SK-N-SH treated with all-trans-retinoic acid at 6 μM for 48 hours (cell line): ENCODE measurements around the gene CLCN7.

Experiments
- ATAC-seq: fragments of 200-7000 bp; cut with Tn5 transposase; 3 replicates; pipeline ENCODE4 v1.9.1; 2020; ENCODE audit warnings: mild to moderate bottlenecking, moderate library complexity
- BACH2 ChIP-seq: fragments of 250-450 bp; sonication (Bioruptor Pico); IDR thresholded peaks from 2 replicates; pipeline ENCODE4 v1.9.0; 2021; ENCODE audit warnings: mild to moderate bottlenecking, borderline replicate concordance
- CSDC2 ChIP-seq: fragments of 250-450 bp; sonication (Bioruptor Pico); IDR thresholded peaks from 2 replicates; pipeline ENCODE4 v1.5.0; 2020; ENCODE audit warnings: mild to moderate bottlenecking, moderate library complexity
- CSRNP3 ChIP-seq: fragments of 250-450 bp; sonication (Bioruptor Pico); IDR thresholded peaks from 2 replicates; pipeline ENCODE4 v1.5.1; 2021; ENCODE audit warnings: mild to moderate bottlenecking, moderate library complexity
- ESRRG ChIP-seq: fragments of 250-450 bp; sonication (Bioruptor Pico); IDR thresholded peaks from 2 replicates; pipeline ENCODE4 v1.6.1; 2021; ENCODE audit warnings: mild to moderate bottlenecking
- GLIS3 ChIP-seq: fragments of 250-450 bp; sonication (Bioruptor Pico); IDR thresholded peaks from 2 replicates; pipeline ENCODE4 v1.5.0; 2020; ENCODE audit warnings: mild to moderate bottlenecking, moderate library complexity
- OSR1 ChIP-seq: fragments of 250-450 bp; sonication (Bioruptor Pico); IDR thresholded peaks from 2 replicates; pipeline ENCODE4 v1.8.0; 2022; ENCODE audit warnings: moderate library complexity, mild to moderate bottlenecking, inconsistent platforms
- TOX ChIP-seq: fragments of 250-450 bp; sonication (Bioruptor Pico); IDR thresholded peaks from 2 replicates; pipeline ENCODE4 v1.8.0; 2021; ENCODE audit warnings: mild to moderate bottlenecking, moderate library complexity, borderline replicate concordance
- TSHZ2 ChIP-seq: fragments of 250-450 bp; sonication (Bioruptor Pico); IDR thresholded peaks from 2 replicates; pipeline ENCODE4 v1.5.0; 2020; ENCODE audit warnings: mild to moderate bottlenecking, moderate library complexity
- ZC3H10 ChIP-seq: fragments of 250-450 bp; sonication (Bioruptor Pico); IDR thresholded peaks from 2 replicates; pipeline ENCODE4 v1.5.1; 2021; ENCODE audit warnings: mild to moderate bottlenecking, moderate library complexity
- ZFP3 ChIP-seq: fragments of 250-450 bp; sonication (Bioruptor Pico); IDR thresholded peaks from 2 replicates; pipeline ENCODE4 v1.5.0; 2020; ENCODE audit warnings: mild to moderate bottlenecking, moderate library complexity
- ZFP30 ChIP-seq: fragments of 450-650 bp; formaldehyde crosslinking; IDR thresholded peaks from 2 replicates; pipeline ENCODE4 v1.5.0; 2022; ENCODE audit warnings: mild to moderate bottlenecking, moderate library complexity
- ZNF565 ChIP-seq: fragments of 450-650 bp; formaldehyde crosslinking; conservative IDR thresholded peaks from 2 replicates; pipeline ENCODE4 v1.5.0; 2020; ENCODE audit warnings: low read depth, mild to moderate bottlenecking, moderate library complexity
- ZNF8 ChIP-seq: fragments of 450-650 bp; formaldehyde crosslinking; IDR thresholded peaks from 2 replicates; pipeline ENCODE4 v1.5.0; 2020; ENCODE audit warnings: mild to moderate bottlenecking, moderate library complexity
- TF ChIP-seq, protein P1 (sequence below): fragments of 250-450 bp; sonication (Bioruptor Pico); IDR thresholded peaks from 2 replicates; pipeline ENCODE4 v1.8.0; 2020; ENCODE audit warnings: mild to moderate bottlenecking, moderate library complexity, borderline replicate concordance
- TF ChIP-seq, protein P2 (sequence below): fragments of 250-450 bp; sonication (Bioruptor Pico); IDR thresholded peaks from 2 replicates; pipeline ENCODE4 v1.8.0; 2021; ENCODE audit warnings: low read depth, mild to moderate bottlenecking, moderate library complexity, borderline replicate concordance

CLCN7 gene

DNA sequence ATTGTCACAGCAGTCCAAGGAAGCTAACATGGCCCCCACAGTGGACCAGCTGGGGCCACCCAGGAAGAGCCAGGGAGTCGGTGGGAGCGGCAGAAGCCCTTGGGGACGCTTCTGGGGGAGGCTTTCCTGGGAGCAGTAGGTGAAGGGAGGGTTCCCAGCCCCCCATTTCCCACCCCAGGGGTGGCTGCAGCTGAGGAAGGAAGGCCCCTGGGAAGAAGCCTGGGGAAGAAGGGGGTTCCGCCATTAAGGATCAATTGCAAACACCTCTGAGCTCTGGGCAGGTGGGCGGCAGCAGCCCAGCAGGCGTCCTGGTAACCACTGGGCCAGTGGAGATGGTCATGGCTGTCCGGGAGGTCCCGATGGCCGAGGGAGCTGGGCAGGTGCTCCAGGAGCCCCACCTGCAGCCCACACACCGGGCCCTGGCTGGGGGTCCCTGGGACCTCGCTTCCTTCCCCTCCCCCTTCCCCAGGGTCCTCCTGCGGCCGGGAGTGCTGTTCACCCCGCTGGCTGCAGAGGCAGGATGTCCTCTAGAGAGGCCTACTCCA, 44.5 kb downstream of the CLCN7 start (continued):
- TF ChIP-seq CSRNP3 (CRISPR knock-in tag) (no peak), ZNF565 (CRISPR knock-in tag) (no peak), BACH2 (no peak)
- TF ChIP-seq, protein P1, sequence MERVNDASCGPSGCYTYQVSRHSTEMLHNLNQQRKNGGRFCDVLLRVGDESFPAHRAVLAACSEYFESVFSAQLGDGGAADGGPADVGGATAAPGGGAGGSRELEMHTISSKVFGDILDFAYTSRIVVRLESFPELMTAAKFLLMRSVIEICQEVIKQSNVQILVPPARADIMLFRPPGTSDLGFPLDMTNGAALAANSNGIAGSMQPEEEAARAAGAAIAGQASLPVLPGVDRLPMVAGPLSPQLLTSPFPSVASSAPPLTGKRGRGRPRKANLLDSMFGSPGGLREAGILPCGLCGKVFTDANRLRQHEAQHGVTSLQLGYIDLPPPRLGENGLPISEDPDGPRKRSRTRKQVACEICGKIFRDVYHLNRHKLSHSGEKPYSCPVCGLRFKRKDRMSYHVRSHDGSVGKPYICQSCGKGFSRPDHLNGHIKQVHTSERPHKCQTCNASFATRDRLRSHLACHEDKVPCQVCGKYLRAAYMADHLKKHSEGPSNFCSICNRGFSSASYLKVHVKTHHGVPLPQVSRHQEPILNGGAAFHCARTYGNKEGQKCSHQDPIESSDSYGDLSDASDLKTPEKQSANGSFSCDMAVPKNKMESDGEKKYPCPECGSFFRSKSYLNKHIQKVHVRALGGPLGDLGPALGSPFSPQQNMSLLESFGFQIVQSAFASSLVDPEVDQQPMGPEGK (CRISPR knock-in tag): no peak
- TF ChIP-seq, protein P2, sequence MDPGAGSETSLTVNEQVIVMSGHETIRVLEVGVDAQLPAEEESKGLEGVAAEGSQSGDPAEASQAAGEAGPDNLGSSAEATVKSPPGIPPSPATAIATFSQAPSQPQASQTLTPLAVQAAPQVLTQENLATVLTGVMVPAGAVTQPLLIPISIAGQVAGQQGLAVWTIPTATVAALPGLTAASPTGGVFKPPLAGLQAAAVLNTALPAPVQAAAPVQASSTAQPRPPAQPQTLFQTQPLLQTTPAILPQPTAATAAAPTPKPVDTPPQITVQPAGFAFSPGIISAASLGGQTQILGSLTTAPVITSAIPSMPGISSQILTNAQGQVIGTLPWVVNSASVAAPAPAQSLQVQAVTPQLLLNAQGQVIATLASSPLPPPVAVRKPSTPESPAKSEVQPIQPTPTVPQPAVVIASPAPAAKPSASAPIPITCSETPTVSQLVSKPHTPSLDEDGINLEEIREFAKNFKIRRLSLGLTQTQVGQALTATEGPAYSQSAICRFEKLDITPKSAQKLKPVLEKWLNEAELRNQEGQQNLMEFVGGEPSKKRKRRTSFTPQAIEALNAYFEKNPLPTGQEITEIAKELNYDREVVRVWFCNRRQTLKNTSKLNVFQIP (CRISPR knock-in tag): no peak

GRCh38 chr16:1429631-1430030, 45.2 kb downstream of the CLCN7 start:
- TF ChIP-seq ESRRG (CRISPR knock-in tag): no peak
- ATAC-seq: no peak

- no peak for ATAC-seq
- TF ChIP-seq OSR1 (CRISPR knock-in tag): no peak
Measured at GRCh38 chr16:1429012-1429411, 45.8 kb downstream of the CLCN7 start.

- peak; percentile 41; the same call in 2 of the 3 replicates for ATAC-seq
- TF ChIP-seq OSR1 (CRISPR knock-in tag) (no peak), ZC3H10 (CRISPR knock-in tag) (no peak), TOX (CRISPR knock-in tag) (no peak), BACH2 (no peak), CSRNP3 (CRISPR knock-in tag) (no peak), ZFP30 (CRISPR knock-in tag) (no peak), CSDC2 (no peak), TSHZ2 (no peak), ZNF8 (CRISPR knock-in tag) (no peak), ZFP3 (CRISPR knock-in tag) (no peak), ESRRG (CRISPR knock-in tag) (no peak), GLIS3 (CRISPR knock-in tag) (no peak)
- TF ChIP-seq, protein P1 (CRISPR knock-in tag): no peak
Measured at GRCh38 chr16:1428511-1428910, 46.3 kb downstream of the CLCN7 start.
